H9 (cell line): Measurements from ENCODE around the gene ARID3A. TPM values are rescaled to one million over a fixed set of nuclear protein-coding genes. Genes with fewer than 3 reads are reported as not detected.

ENCODE experiments used
- DNase-seq: peaks from one replicate; pipeline ENCODE4 v3.0.0-alpha.2; 2017
- H2AFZ ChIP-seq: one replicate; pipeline ENCODE4 v1.6.1; 2013; ENCODE audit warnings: mild to moderate bottlenecking, low read length, control low read depth, moderate library complexity
- H2AK5ac ChIP-seq: 2 replicates; pipeline ENCODE4 v1.6.1; 2013; ENCODE audit warnings: low read length, control low read depth, mixed read lengths; ENCODE audit not compliant: insufficient read length
- H2BK120ac ChIP-seq: one replicate; pipeline ENCODE4 v1.6.1; 2013; ENCODE audit warnings: low read depth, mild to moderate bottlenecking, low read length, control low read depth, inconsistent platforms; ENCODE audit not compliant: poor library complexity, severe bottlenecking
- H2BK12ac ChIP-seq: 2 replicates; pipeline ENCODE4 v1.6.1; 2013; ENCODE audit warnings: low read length, control low read depth, mixed read lengths, low read depth; ENCODE audit not compliant: insufficient read length
- H2BK15ac ChIP-seq: 2 replicates; pipeline ENCODE4 v1.6.1; 2013; ENCODE audit warnings: low read depth, low read length, control low read depth
- H2BK20ac ChIP-seq: one replicate; pipeline ENCODE4 v1.6.1; 2013; ENCODE audit warnings: low read depth, mild to moderate bottlenecking, low read length, control low read depth, inconsistent platforms; ENCODE audit not compliant: poor library complexity, severe bottlenecking
- H2BK5ac ChIP-seq: 2 replicates; pipeline ENCODE4 v1.6.1; 2013; ENCODE audit warnings: low read length, control low read depth, mixed read lengths; ENCODE audit not compliant: insufficient read length
- H3K14ac ChIP-seq: 2 replicates; pipeline ENCODE4 v1.6.1; 2013; ENCODE audit warnings: low read length, control low read depth; ENCODE audit not compliant: insufficient read depth
- H3K18ac ChIP-seq: 2 replicates; pipeline ENCODE4 v1.6.1; 2013; ENCODE audit warnings: low read depth, mild to moderate bottlenecking, mixed read lengths, low read length, control low read depth; ENCODE audit not compliant: insufficient read length
- H3K23ac ChIP-seq: 2 replicates; pipeline ENCODE4 v1.6.1; 2013; ENCODE audit warnings: low read length, control low read depth, mixed read lengths, low read depth; ENCODE audit not compliant: insufficient read length
- H3K23me2 ChIP-seq: 2 replicates; pipeline ENCODE4 v1.6.1; 2013; ENCODE audit warnings: low read depth, mild to moderate bottlenecking, mixed read lengths, low read length, control low read depth; ENCODE audit not compliant: insufficient read length, poor library complexity, severe bottlenecking
- H3K27ac ChIP-seq: 2 replicates; pipeline ENCODE4 v1.5.1; 2013; ENCODE audit warnings: low read length, control low read depth, mixed read lengths, low read depth; ENCODE audit not compliant: insufficient read length
- H3K27me3 ChIP-seq: 2 replicates; pipeline ENCODE4 v1.6.1; 2013; ENCODE audit warnings: low read length, control low read depth, inconsistent platforms; ENCODE audit not compliant: insufficient read depth
- H3K4ac ChIP-seq: 2 replicates; pipeline ENCODE4 v1.6.1; 2013; ENCODE audit warnings: low read depth, mild to moderate bottlenecking, control low read depth, inconsistent platforms, low read length, moderate library complexity
- H3K4me1 ChIP-seq: 2 replicates; pipeline ENCODE4 v1.6.1; 2013; ENCODE audit warnings: low read length, control low read depth, inconsistent platforms; ENCODE audit not compliant: insufficient read depth
- H3K4me2 ChIP-seq: 2 replicates; pipeline ENCODE4 v1.6.1; 2013; ENCODE audit warnings: low read length, control low read depth, mixed read lengths; ENCODE audit not compliant: insufficient read length, insufficient read depth
- H3K56ac ChIP-seq: 2 replicates; pipeline ENCODE4 v1.6.1; 2013; ENCODE audit warnings: low read depth, mild to moderate bottlenecking, mixed read lengths, low read length, control low read depth; ENCODE audit not compliant: insufficient read length
- H3K79me1 ChIP-seq: 2 replicates; pipeline ENCODE4 v1.6.1; 2013; ENCODE audit warnings: low read depth, mild to moderate bottlenecking, moderate library complexity, low read length, control low read depth, inconsistent platforms; ENCODE audit not compliant: insufficient read depth, poor library complexity, severe bottlenecking
- H3K79me2 ChIP-seq: 2 replicates; pipeline ENCODE4 v1.6.1; 2013; ENCODE audit warnings: low read length, control low read depth, inconsistent platforms; ENCODE audit not compliant: insufficient read depth
- H3K9ac ChIP-seq: 2 replicates; pipeline ENCODE4 v1.6.1; 2013; ENCODE audit warnings: low read length, control low read depth, mixed read lengths; ENCODE audit not compliant: insufficient read length; ENCODE audit errors: extremely low read depth
- H3K9me3 ChIP-seq: one replicate; pipeline ENCODE4 v1.6.1; 2013; ENCODE audit warnings: low read depth, low read length, inconsistent platforms; ENCODE audit not compliant: control insufficient read depth
- H3T11ph ChIP-seq: one replicate; pipeline ENCODE4 v1.6.1; 2013; ENCODE audit warnings: mild to moderate bottlenecking, low read length, control low read depth, inconsistent platforms
- H4K20me1 ChIP-seq: one replicate; pipeline ENCODE4 v1.6.1; 2013; ENCODE audit not compliant: control insufficient read depth, insufficient read length, insufficient read depth
- H4K5ac ChIP-seq: 2 replicates; pipeline ENCODE4 v1.6.1; 2013; ENCODE audit warnings: low read depth, mild to moderate bottlenecking, mixed read lengths, low read length, control low read depth; ENCODE audit not compliant: insufficient read length
- H4K8ac ChIP-seq: replicated peaks from 2 replicates; pipeline ENCODE4 v1.6.1; 2013; ENCODE audit warnings: low read length, control low read depth, mixed read lengths, low read depth; ENCODE audit not compliant: insufficient read length
- H4K91ac ChIP-seq: 2 replicates; pipeline ENCODE4 v1.6.1; 2013; ENCODE audit warnings: low read depth, mild to moderate bottlenecking, moderate library complexity, mixed read lengths, low read length, control low read depth; ENCODE audit not compliant: insufficient read length
- H3K27ac Mint-ChIP-seq, 3 experiments: 2 replicates in 2 of 3; 3 replicates in 1 of 3; pipeline ENCODE4 v1.8.0; 2020 to 2021; ENCODE audit warnings: mixed read lengths in 3 of 3, mild to moderate bottlenecking in 1 of 3, moderate library complexity in 1 of 3
- H3K27me3 Mint-ChIP-seq: 2 replicates; pipeline ENCODE4 v1.8.0; 2021; ENCODE audit warnings: low read depth, mild to moderate bottlenecking, moderate library complexity, mixed read lengths
- H3K36me3 Mint-ChIP-seq, 3 experiments: 2 replicates in 2 of 3; 3 replicates in 1 of 3; pipeline ENCODE4 v1.8.0; 2020 to 2021; ENCODE audit warnings: low read depth in 3 of 3, mixed read lengths in 3 of 3; ENCODE audit not compliant: insufficient read depth in 1 of 3
- H3K4me1 Mint-ChIP-seq, 2 experiments: 2 replicates each; pipeline ENCODE4 v1.8.0; 2020; ENCODE audit warnings: mixed read lengths in 2 of 2
- H3K4me3 Mint-ChIP-seq, 2 experiments: 2 replicates in 1 of 2; 3 replicates in 1 of 2; pipeline ENCODE4 v1.8.0; 2020 to 2021; ENCODE audit warnings: mild to moderate bottlenecking in 2 of 2, mixed read lengths in 2 of 2, moderate library complexity in 1 of 2
- H3K9me3 Mint-ChIP-seq, 2 experiments: 2 replicates in 1 of 2; 3 replicates in 1 of 2; pipeline ENCODE4 v1.8.0; 2020; ENCODE audit warnings: mild to moderate bottlenecking in 2 of 2, mixed read lengths in 2 of 2, moderate library complexity in 1 of 2
- WGBS: extraction: QIAGEN DNeasy Blood & Tissue Kit; methylation state at CpG from one replicate; pipeline ENCODE4 v1.1.7; 2013; ENCODE audit warnings: missing lambda C conversion rate, low lambda C conversion rate, mixed read lengths; ENCODE audit not compliant: insufficient read length; ENCODE audit errors: extremely low coverage; 5-methylcytosine and 5-hydroxymethylcytosine counted together
- total RNA-seq: library from RNA; stranded (reverse); gene quantifications from 2 replicates; pipeline ENCODE4 v1.2.1, GENCODE V29; 2021
- TF ChIP-seq, protein P1 (sequence below): fragments of 200-600 bp; sonication (generic); conservative IDR thresholded peaks from 3 replicates; pipeline ENCODE4 v1.8.0; 2021; ENCODE audit warnings: antibody characterized with exemption, mild to moderate bottlenecking

Gene ARID3A
- total RNA-seq, 1 experiment from 2014 or later = 98.3 TPM

- Mint-ChIP-seq H3K9me3 (no peaks in the 10 kb centered on the region; a peak in 1 of 5 replicates), H3K4me1 (peaks cover 0 to 5% of the 10 kb centered on the region in 2 experiments; a peak in 2 of 4 replicates), H3K27ac (no peak overlapping the region), H3K36me3 (peaks cover 0 to 13% (median 8%) of the 10 kb centered on the region in 3 experiments; a peak in 4 of 7 replicates), H3K4me3 (peak overlapping the region in 1 of 2 experiments; percentile 4; a peak in 1 of 5 replicates), H3K27me3 (peaks cover 38% of the 10 kb centered on the region)
- H4K20me1 ChIP-seq = no peaks in the 10 kb centered on the region
- TF ChIP-seq, protein P1, sequence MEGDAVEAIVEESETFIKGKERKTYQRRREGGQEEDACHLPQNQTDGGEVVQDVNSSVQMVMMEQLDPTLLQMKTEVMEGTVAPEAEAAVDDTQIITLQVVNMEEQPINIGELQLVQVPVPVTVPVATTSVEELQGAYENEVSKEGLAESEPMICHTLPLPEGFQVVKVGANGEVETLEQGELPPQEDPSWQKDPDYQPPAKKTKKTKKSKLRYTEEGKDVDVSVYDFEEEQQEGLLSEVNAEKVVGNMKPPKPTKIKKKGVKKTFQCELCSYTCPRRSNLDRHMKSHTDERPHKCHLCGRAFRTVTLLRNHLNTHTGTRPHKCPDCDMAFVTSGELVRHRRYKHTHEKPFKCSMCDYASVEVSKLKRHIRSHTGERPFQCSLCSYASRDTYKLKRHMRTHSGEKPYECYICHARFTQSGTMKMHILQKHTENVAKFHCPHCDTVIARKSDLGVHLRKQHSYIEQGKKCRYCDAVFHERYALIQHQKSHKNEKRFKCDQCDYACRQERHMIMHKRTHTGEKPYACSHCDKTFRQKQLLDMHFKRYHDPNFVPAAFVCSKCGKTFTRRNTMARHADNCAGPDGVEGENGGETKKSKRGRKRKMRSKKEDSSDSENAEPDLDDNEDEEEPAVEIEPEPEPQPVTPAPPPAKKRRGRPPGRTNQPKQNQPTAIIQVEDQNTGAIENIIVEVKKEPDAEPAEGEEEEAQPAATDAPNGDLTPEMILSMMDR = no peak
- H3K27me3 ChIP-seq = peaks cover 10% of the 10 kb centered on the region
- no peak overlapping the region for H2BK20ac ChIP-seq
- no peak overlapping the region for H3K27ac ChIP-seq
- H3K79me2 ChIP-seq = 0 out of 2 replicates have a peak, but pooled peaks cover 2% of the 10 kb centered on the region
- no peaks in the 10 kb centered on the region for H3K9me3 ChIP-seq
- no peak overlapping the region for H2BK5ac ChIP-seq
- H2BK120ac ChIP-seq = no peak overlapping the region
- WGBS = no CpG with 5 or more reads among the region's 4 CpGs
- DNase-seq = no peak
- no peak overlapping the region for H3K9ac ChIP-seq
- H4K5ac ChIP-seq = no peak overlapping the region
- no peaks in the 10 kb centered on the region for H3K4me1 ChIP-seq
- H3T11ph ChIP-seq = no peak overlapping the region
- H3K4ac ChIP-seq = no peak overlapping the region
- H2BK12ac ChIP-seq = no peak overlapping the region
- no peak overlapping the region for H4K91ac ChIP-seq
- no peak overlapping the region for H3K4me2 ChIP-seq
- H3K18ac ChIP-seq = no peak overlapping the region
- H4K8ac ChIP-seq = no peak overlapping the region
- H3K79me1 ChIP-seq = no peaks in the 10 kb centered on the region
- H3K56ac ChIP-seq = no peak overlapping the region
- no peak overlapping the region for H2BK15ac ChIP-seq
- no peak overlapping the region for H3K23ac ChIP-seq
- H2AFZ ChIP-seq = no peak overlapping the region
- H3K14ac ChIP-seq = no peak overlapping the region
- no peak overlapping the region for H2AK5ac ChIP-seq
- peaks cover 10% of the 10 kb centered on the region for H3K23me2 ChIP-seq
Measured at GRCh38 chr19:1002600-1002999, 76.8 kb downstream of the ARID3A start.
